GM21529 (cell line): ENCODE data around the gene MYO7B.

ENCODE experiments used
- ATAC-seq: cut with Tn5 transposase; IDR thresholded peaks from one replicate; pipeline ENCODE4 v1.9.1; 2021; ENCODE audit not compliant: unreplicated experiment

The MYO7B gene

DNA sequence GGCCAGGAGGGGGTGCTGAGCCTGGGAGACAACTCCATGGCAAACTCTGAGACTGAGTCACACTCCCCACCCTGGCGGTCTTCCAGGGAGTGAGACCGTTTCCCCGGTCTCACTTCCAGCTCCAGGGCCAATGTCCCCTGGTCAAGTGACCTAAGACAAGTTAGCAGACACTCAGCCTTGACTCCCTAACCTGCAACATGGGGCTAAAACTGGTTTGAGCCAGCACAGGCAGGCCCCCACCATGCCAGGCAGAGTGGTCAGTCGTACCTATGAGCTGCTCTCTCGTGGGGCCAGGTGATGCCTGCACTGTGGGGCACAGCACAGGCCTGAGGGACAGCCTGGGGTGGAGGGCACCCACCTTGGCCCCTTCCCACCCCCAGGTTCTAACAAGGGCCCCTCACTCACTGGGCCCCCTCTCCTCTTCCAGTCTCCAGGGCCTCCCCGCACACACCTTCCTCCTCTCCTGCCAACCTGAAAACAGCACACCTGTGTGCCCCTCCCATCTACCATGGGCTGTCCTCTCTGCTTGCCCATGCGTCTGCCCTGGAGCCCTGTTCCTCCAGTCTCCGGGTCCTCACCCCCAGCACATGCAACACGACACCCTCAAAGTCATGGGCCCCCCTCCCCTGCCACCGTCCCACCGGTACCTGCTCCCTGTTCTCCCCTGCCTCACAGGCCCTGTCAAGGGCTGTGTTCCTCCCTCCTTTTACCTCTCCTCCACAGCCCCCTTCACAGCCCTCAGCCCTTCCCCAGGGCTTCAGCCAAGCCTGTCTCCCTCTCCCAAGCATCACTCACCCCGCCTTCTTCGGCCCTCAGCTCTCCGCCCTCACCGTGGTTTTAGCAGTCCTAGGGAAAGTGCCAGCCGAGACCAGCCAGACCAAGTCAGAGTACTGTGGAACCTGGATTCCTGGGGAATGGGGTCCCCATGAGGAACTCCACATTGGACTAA, 112.0 kb downstream of the MYO7B start:
- no peak for ATAC-seq

DNA sequence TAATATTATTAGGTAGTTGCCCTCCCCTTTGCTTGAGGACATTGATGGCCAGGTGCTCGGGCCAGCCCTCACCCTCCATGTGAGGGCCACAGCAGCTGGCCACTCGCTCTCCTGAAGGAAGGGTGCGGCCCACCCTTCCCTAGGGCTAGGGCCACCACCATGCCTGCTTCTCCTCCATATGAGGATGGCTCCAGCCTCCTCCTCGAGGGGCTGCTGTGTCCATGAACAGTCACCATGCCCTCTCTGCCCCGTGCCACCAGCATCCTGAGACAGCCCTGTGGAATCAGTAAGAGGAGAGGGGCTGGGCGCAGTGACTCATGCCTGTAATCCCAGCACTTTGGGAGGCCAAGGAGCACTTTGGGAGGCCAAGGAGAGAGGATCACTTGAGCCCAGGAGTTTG, 112.8 kb downstream of the MYO7B start:
- no peak for ATAC-seq

DNA sequence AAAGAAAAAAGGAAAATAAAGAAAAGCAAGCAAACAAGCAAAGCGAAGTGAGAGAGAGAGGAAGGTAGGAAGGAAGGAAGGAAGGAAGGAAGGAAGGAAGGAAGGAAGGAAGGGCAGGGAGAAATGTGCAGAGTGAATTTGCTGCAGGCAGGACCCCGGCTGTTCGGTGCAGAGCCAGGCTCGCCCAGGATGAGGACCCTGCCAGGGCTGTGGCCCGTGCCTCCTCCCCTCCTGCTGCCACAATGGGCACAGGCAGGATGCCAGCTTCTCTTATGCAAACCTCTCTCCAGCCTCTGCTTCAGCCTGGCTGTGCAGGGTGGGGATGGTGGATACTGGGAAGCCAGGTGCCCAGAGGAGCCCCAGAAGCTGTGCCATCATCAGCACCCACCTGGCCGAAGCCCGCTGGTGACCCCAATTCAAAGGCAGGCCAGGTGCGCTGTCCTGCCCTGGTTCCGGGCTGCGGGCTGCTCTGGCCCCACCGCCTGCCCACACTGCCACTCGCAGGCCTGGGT, 113.7 kb downstream of the MYO7B start:
- no peak for ATAC-seq

DNA sequence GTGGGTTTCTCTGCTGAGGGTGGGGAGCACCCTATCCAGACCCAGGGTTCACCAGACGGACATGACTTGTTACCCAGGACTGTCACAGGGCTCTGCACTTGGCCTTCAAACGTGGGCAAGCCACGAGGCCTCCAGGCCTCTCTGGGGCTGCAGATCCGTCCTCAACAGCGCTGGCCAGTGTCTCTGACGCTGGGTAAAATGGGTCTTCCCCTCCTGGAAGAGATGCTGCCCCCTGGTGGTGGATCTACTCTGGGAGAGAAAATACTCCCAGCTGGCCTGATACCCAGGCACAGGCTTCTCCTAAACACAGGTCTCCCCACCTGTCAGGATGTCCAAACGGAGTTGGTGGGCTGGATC, 114.2 kb downstream of the MYO7B start:
- ATAC-seq: peak; percentile 89

DNA sequence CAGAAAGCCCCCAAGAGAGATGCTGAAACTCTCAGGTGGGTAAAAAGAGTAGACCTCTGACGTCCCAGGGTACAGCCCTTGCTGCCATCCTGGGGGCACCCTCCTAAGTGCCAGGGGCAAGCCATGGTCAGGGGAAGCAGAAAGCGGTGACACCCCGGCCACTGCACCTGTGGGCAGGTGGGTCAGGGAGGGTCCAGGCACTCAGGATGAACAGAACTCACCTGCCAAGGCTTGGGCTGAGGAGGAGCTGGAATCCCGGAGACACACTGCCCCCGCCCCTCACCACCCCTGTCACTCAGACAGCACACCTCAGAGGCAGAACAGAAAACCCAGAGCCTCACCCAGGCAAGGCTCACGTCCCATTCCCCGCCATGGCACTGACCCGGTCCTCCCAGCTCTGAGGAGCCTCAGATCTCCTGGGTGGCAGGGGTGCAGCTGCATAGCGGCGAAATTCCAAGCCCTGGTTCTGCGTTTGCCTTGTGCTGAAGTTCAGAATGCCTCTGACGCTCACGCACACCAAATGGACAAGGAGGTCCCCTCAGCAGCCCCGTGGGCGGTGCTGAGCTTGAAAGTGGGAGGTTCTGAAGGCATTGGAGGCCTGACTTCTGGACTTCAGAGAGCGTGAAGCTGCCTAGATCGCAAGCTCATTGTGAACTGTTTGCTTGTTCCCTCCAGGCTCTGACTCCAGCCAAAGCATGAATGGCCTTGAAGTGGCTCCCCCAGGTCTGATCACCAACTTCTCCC, 114.7 kb downstream of the MYO7B start:
- ATAC-seq: peak; percentile 11

DNA sequence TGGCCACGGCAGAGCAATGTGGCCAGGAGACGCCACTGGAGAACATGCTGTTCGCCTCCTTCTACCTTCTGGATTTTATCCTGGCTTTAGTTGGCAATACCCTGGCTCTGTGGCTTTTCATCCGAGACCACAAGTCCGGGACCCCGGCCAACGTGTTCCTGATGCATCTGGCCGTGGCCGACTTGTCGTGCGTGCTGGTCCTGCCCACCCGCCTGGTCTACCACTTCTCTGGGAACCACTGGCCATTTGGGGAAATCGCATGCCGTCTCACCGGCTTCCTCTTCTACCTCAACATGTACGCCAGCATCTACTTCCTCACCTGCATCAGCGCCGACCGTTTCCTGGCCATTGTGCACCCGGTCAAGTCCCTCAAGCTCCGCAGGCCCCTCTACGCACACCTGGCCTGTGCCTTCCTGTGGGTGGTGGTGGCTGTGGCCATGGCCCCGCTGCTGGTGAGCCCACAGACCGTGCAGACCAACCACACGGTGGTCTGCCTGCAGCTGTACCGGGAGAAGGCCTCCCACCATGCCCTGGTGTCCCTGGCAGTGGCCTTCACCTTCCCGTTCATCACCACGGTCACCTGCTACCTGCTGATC, 115.4 kb downstream of the MYO7B start:
- ATAC-seq: no peak

DNA sequence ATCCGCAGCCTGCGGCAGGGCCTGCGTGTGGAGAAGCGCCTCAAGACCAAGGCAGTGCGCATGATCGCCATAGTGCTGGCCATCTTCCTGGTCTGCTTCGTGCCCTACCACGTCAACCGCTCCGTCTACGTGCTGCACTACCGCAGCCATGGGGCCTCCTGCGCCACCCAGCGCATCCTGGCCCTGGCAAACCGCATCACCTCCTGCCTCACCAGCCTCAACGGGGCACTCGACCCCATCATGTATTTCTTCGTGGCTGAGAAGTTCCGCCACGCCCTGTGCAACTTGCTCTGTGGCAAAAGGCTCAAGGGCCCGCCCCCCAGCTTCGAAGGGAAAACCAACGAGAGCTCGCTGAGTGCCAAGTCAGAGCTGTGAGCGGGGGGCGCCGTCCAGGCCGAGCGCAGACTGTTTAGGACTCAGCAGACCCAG, 115.9 kb downstream of the MYO7B start:
- ATAC-seq: no peak

DNA sequence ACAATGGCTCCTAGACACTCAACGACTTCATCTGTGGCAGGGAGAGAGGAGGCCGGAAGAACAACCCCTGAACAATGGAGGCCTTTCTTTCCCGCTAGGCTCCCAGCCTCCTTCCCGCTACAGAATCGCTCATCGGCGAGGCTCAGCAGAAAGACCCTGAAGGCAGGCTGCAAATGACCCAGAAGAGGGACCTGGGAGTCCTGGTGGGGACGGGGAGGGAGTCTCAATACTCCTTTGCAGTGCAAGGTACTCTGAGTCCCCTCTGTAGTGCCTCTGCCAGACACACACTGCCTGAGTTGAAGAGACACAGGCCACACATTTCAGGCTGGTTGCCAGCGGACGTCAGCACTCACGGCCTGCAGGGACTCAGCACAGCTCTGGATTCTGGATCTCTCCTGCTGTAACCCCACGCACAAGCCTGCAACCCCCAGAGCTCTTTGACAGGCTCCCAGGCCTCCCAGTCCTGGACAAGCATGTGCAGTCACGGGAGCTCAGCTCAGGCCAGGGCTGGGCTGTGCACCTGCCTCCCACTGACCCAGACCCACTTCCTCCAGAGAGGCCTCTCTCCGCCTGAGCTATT, 116.6 kb downstream of the MYO7B start:
- ATAC-seq: no peak

DNA sequence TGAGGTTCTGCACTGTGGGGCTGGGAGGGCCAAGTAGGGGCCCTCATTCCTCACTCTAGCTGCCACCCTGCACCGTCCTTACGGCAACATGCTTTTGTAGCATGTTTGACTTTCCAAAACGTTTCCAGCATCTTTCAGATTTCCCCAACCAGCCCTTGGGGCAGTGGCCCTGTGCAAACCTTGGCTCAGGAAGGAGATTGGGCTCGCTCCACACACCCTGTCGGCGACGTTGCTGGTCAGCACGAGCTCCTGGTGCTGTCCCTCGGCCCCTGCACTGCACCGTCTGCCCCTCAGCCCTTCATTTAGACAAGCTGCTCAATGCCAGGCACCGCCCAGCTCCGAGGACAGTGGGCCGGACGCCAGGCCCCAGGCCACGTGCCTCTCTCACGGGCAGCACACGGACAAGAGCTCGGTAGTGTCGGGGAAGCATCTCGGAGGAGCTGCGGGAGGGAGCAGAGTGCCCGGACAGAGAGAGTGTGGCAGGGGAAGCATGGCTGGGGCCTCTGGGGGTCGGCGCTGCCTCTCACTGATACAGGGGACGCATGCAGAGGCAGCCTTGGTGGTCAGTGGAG, 117.4 kb downstream of the MYO7B start:
- no peak for ATAC-seq

DNA sequence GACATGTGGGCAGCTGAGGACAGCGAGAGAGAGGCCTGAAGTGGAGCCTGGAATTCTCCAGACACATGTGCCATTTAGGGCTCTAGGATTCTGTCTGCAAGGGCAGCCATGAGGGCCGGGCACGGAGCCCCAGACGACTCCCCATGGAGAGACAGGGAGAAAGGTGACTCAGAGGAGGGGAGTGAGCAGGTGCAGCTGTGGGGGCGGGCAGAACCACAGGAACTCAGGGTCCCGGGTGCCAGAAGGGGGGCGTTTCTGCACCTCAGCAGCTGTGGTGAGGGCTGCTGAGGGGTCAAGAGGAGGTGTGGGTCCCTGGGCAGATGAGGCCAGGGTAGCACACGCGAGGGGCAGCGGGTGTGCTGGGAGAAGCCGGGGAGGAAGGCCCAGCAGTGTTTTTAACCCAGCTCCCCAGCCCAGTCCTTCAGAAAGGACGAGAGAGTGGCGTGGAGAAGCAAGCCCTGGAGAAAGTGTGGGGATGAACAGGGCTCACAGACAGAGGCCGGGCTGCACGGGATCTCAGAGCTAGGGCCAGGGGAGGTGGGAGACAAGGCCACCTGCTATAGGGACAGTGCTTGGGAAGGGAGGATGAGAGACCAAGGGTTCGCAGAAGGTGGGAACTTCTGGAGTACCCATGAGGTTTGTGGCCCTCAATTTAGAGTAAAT, 118.1 kb downstream of the MYO7B start:
- ATAC-seq: no peak

DNA sequence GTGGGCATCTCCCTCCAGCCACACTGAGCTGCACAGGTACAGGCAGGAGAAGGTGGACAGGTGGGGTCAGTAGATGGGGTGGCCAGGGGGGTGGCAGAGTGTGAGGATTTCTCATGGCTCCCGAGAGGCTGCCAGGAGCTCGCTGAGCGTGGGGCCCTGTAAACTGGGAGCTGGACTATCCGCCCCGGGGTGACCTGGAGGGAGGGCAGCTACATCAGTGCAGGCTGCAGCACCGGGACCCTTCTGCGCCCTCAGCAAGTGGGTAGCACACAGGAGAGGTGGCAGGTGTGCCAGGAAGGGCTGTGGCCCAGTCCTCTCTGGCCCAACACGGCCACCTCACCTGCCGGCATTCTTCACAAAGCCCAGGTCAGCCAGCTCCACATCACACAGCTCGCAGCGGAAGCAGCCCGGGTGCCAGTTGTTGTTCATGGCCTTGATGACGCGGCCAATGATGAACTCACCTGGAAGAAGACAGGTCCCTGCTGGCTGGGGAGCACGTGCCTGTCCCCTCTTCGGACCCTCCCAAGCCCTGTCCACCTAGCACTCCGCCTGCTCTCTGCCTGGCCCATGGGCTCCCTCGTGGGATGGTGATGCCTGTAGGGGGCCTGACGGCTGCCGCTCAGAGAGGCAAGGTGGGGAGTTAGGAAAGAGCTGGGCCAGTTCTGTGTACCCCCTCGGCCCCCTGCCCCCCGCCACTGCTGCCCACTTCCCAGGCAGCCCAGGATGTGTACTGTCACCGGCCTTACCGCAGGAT, 118.8 kb downstream of the MYO7B start:
- ATAC-seq: no peak

DNA sequence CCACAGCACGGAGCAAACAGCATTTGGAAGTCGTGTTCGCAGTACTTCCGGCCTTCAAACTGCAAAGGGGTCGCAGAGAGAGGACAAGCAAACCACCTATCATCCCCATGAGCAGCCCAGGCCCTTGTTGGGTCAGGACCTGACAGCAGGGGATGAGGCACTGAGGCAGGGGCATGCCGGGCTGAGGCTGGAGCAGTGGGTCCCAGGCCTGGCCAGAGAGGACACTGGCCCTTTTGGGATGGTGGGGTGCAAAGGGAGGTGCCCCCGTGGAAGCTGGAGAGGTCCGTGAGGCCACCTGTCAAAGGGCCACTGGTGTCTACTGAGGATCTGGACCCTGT, 119.3 kb downstream of the MYO7B start:
- no peak for ATAC-seq

DNA sequence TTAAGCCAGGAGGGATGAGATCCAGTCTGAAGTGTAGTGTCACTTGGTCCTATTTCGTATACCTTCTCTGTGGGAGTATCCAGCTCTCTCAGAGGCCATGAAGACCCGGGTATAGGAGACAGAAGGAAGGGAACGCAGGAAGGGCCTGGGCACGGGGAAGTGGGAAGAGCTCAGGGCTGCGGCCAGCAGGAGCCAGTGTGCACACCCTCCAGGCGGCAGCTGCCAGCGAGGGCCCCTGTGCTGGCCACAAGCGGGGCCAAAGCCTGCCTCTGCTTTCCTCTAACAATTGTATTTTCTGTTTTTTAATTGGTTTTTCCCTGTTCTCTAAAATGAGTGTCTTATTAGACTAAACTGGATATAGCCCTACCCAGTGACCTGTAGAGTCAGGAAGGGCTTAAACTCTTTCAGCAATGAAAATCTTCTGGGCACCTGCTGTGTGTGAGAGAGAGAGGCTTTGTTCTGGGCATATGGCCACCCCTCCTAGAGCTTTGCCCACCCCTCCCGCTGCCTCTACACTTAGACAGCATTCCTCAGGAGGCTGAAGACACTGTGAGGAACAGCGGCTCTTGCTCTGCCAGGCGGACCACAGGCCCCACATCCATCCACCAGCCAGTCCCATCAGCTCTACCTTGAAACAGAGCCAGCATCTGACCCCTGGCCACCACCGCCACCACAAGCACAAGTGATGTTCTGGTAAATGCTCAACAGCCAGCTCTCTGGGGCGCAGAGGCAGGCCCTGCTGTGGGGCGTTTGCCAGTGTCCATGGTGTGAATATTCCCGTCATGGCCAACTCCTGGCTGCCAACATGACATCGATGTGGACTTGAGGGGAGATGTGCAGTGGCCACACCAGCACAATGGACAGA, 120.0 kb downstream of the MYO7B start:
- no peak for ATAC-seq

DNA sequence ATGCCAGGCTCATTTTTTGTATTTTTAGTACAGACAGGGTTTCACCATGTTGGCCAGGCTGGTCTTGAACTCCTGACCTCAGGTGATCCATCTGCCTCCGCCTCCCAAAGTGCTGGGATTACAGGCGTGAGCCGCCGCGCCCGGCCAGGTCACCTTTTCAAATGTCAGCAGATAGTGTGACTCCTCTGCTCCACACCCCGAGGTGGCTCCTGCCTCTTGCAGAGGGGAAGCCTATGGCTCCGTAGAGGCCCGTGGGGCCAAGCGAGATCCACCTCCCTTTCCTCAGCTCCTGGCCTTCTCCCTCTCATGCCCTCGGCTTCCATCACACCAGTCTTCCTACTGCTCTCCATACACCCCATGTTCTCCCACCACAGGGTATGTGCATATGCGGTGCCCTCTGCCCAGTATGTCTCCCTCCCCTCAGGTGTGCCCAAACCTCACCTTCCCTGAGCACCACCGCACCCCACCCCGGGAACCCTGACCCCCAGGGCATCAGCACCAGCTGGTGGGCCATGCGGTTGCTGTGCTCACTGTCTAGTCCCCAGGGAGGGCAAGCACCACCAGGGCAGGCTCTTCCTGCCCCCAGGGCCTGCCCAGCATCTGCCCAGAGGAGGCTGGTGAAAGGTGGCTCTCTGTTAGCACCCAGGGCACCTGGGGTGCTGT, 121.2 kb downstream of the MYO7B start:
- ATAC-seq: no peak

DNA sequence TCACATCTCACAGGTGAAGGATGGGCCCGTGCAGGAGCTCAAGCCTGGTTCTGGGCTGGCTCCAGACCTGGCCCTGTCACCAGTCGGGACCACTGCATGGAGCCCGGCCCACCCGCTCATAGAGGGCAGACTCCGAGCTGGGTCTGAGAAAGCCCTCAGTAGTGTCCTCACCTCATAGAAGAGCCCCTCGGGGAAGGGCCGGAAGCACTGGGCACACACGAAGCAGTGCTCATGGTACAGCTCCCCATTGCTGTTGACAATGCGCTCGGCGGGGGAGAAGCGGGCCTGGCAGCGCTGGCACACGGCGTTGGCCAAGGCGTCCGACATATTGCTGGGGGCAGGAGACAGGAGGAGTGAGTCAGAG, 121.7 kb downstream of the MYO7B start:
- no peak for ATAC-seq

DNA sequence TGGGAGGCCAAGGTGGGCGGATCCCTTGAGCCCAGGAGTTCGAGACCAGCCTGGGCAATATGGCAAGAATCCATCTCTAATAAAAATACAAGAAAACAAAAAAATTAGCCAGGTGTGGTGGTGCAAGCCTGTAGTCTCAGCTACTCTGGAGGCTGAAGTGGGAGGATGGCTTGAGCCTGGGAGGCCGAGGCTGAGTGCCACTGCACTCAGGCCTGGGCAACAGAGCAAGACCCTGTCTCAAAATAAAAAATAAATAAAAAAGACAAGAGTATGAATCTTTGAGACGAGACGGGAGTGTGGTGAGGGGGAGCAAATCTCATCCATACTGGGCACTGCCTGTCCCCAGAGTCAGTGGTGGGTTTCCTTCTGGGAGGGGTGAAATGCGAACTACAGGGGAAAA, 122.7 kb downstream of the MYO7B start:
- ATAC-seq: no peak

DNA sequence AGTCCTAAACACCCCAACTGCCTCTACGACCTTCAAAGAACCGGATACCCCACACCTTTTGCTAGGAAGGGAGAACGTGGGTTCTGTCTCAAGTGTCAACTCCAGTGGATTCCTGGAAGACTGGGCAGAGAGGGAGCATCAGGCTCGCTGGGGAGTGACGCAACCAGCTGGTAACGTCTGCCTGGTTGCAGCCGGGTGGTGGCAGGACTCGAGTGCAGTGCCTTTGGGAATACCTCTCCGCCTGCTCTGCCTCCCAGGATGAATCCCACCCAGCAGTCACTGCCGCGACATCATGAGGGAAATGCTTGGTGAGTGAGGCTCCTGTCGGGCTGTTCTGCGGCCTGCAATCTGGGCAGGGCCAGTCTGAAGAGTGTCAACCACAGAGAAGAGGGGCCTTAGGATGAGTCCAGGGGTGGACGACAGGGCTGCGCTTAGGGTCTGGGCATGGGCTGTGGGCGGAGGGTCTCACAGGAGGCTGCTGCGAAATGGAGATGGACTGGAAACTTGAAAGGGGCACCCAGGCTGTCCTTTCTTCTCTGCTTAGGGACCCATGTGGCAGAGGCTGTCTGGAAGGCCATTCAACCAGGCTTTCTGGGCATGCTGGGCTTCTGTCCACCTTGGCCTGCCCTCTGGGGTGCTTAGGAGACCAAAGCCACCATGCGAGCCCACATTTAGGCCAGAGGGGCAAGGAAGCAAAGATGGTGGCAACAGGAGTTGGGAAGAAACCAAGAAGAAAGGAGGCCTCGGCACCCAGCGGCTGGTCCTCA, 123.3 kb downstream of the MYO7B start:
- no peak for ATAC-seq
